Neutrophil (primary cell): ENCODE data around the gene RHO.

Experiments
- H3K27ac ChIP-seq: fragments of 200-600 bp; sonication (generic); 2 replicates; pipeline ENCODE4 v1.5.1; 2016; ENCODE audit warnings: mild to moderate bottlenecking, moderate library complexity
- H3K27me3 ChIP-seq: fragments of 200-600 bp; sonication (generic); 2 replicates; pipeline ENCODE4 v1.6.0; 2016; ENCODE audit warnings: mild to moderate bottlenecking
- H3K36me3 ChIP-seq: fragments of 200-600 bp; sonication (generic); 2 replicates; pipeline ENCODE4 v1.5.1; 2017
- H3K4me1 ChIP-seq, 2 experiments: fragments of 200-600 bp in 1 of 2; sonication (generic) in 1 of 2; 1 replicate in 1 of 2; 2 replicates in 1 of 2; pipeline versions ENCODE4 v1.5.1 to v1.6.1; 2013 to 2016; ENCODE audit warnings: low read depth in 1 of 2, low read length in 1 of 2, mild to moderate bottlenecking in 1 of 2, moderate library complexity in 1 of 2; ENCODE audit not compliant: control insufficient read depth in 1 of 2, insufficient read depth in 1 of 2
- H3K4me3 ChIP-seq, 2 experiments: fragments of 200-600 bp in 1 of 2; sonication (generic) in 1 of 2; 1 replicate in 1 of 2; 2 replicates in 1 of 2; pipeline ENCODE4 v1.5.1; 2013 to 2016; ENCODE audit warnings: low read depth in 1 of 2, low read length in 1 of 2, mild to moderate bottlenecking in 1 of 2, moderate library complexity in 1 of 2
- H3K9me3 ChIP-seq: fragments of 200-600 bp; sonication (generic); 2 replicates; pipeline ENCODE4 v1.5.1; 2016
- CTCF ChIP-seq: fragments of 200-600 bp; sonication (generic); IDR thresholded peaks from 2 replicates; pipeline ENCODE4 v1.5.1; 2016; ENCODE audit warnings: antibody characterized with exemption

RHO gene

GRCh38 chr3:129522953-129523352 is 5.5 kb upstream of the RHO start:
- no peak for TF ChIP-seq CTCF

GRCh38 chr3:129524081-129524480 is 4.4 kb upstream of the RHO start:
- H3K27me3 ChIP-seq, result no peaks in the 10 kb centered on the region
- TF ChIP-seq CTCF, result no peak
- H3K4me3 ChIP-seq, result no peak overlapping the region
- H3K4me1 ChIP-seq, result peaks cover 21 to 25% of the 10 kb centered on the region in 2 experiments
- H3K27ac ChIP-seq, result peak overlapping the region; percentile 95
- H3K9me3 ChIP-seq, result no peaks in the 10 kb centered on the region
- peaks cover 9% of the 10 kb centered on the region for H3K36me3 ChIP-seq

More at GRCh38 chr3:129522953-129523352, 5.5 kb upstream of the RHO start:
- H3K9me3 ChIP-seq, result no peaks in the 10 kb centered on the region
- H3K27me3 ChIP-seq, result no peaks in the 10 kb centered on the region
- no peak overlapping the region for H3K27ac ChIP-seq
- peaks cover 19% of the 10 kb centered on the region for H3K36me3 ChIP-seq
- H3K4me3 ChIP-seq, result no peak overlapping the region
- H3K4me1 ChIP-seq, result peaks cover 21 to 25% of the 10 kb centered on the region in 2 experiments

DNA sequence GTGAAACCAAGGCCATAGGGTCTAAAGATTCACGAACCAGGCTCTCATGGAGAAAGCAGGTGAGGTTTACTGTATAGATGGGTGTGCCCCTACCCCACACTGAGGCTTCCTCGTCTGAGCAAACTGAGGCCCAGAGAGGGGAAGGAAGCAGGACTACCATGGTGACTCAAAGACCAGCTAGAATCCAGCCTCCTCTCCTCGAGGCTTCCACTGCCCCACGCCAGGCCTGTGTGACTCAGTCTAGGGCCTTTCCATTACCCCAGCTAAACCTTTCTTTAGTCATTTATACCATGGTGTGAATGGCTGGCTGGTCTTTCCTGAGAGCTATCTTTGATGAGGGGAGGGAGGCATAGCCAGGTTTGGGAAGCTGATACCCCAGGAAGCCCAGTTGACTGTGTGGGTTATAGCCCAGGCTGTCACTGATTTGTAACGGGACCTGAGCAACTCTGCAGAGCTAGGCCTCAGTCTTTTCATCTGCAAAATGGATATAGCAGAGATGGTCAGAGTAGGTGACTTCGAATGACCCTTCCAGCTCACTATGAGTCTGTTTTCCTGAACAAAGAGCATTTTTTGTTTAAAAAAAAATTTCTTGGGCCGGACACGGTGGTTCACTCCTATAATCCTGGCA is 3.0 kb upstream of the RHO start:
- no peak for TF ChIP-seq CTCF
- Histone ChIP-seq H3K36me3 (no peaks in the 10 kb centered on the region), H3K27me3 (no peaks in the 10 kb centered on the region), H3K27ac (peak overlapping the region; percentile 95), H3K9me3 (no peaks in the 10 kb centered on the region), H3K4me3 (peak overlapping the region in 1 of 2 experiments; percentile 32), H3K4me1 (peaks cover 21 to 25% of the 10 kb centered on the region in 2 experiments)

GRCh38 chr3:129526121-129526900 is 2.1 kb upstream of the RHO start:
- H3K4me3 ChIP-seq, result peak overlapping the region; percentile 24 to 45
- peak overlapping the region; percentile 95 for H3K27ac ChIP-seq
- no peak for TF ChIP-seq CTCF
- no peaks in the 10 kb centered on the region for H3K36me3 ChIP-seq
- H3K27me3 ChIP-seq, result no peaks in the 10 kb centered on the region
- H3K4me1 ChIP-seq, result peaks cover 21 to 25% of the 10 kb centered on the region in 2 experiments
- no peaks in the 10 kb centered on the region for H3K9me3 ChIP-seq

GRCh38 chr3:129527262-129527661 is 1.2 kb upstream of the RHO start:
- Histone ChIP-seq H3K27ac (peak overlapping the region; percentile 95), H3K27me3 (no peaks in the 10 kb centered on the region), H3K36me3 (no peaks in the 10 kb centered on the region), H3K4me1 (peaks cover 21 to 25% of the 10 kb centered on the region in 2 experiments), H3K9me3 (no peaks in the 10 kb centered on the region), H3K4me3 (no peak overlapping the region)
- no peak for TF ChIP-seq CTCF
